Measurements from ENCODE around the gene CDH13. TPM values are rescaled to one million over a fixed set of nuclear protein-coding genes. Genes with fewer than 3 reads are reported as not detected.

Gene CDH13
- total and polyA plus RNA-seq, 2 of the 8 experiments (the other 6 are each of a cell fraction or from before 2014, with no cell fraction given), result 2.3 to 2.4 TPM

- Histone ChIP-seq H2AFZ (ENCODE audit: low read length) (no peak overlapping the region), H3K9me3 (ENCODE audit: insufficient read depth in 2 of 2, low read depth in 1 of 2, low read length in 1 of 2) (no peaks in the 10 kb centered on the region), H3K4ac (replicated peaks; ENCODE audit: insufficient read length, low read depth, low read length) (no peak overlapping the region), H2BK5ac (ENCODE audit: low read depth, low read length) (no peak overlapping the region), H3K56ac (replicated peaks; ENCODE audit: insufficient read length, low read depth, low read length) (no peak overlapping the region), H2BK12ac (ENCODE audit: low read depth, low read length) (no peak overlapping the region), H2BK20ac (ENCODE audit: low read length) (no peak overlapping the region), H3K23ac (ENCODE audit: insufficient read length) (no peak overlapping the region), H4K8ac (ENCODE audit: extremely low read depth, insufficient read depth, low read length) (no peak overlapping the region), H3K4me1 (replicated peaks in 1 of 4; ENCODE audit: control insufficient read depth in 3 of 4, insufficient read depth in 4 of 4, low read length in 3 of 4) (peaks cover 0 to 2% (median 0%) of the 10 kb centered on the region in 4 experiments; a peak in 1 of 7 replicates), H2AK5ac (ENCODE audit: low read depth, low read length) (no peak overlapping the region), H3K4me3 (ENCODE audit: extremely low read depth in 1 of 4, insufficient read depth in 2 of 4, low read depth in 3 of 4, low read length in 4 of 4) (no peak overlapping the region), H3K27me3 (replicated peaks in 1 of 4; ENCODE audit: control insufficient read depth in 3 of 4, extremely low read depth in 1 of 4, insufficient read depth in 3 of 4, low read length in 3 of 4) (no peaks in the 10 kb centered on the region), H3K4me2 (ENCODE audit: insufficient read depth in 1 of 2, low read depth in 2 of 2, low read length in 2 of 2) (no peak overlapping the region), H4K5ac (ENCODE audit: insufficient read length, low read depth, low read length) (no peak overlapping the region), H3K18ac (ENCODE audit: extremely low read depth, low read length) (no peak overlapping the region), H3K79me1 (ENCODE audit: low read depth, low read length) (no peaks in the 10 kb centered on the region), H3K9ac (replicated peaks in 1 of 4; ENCODE audit: extremely low read depth in 1 of 4, low read depth in 3 of 4, low read length in 3 of 4) (no peak overlapping the region), H3K27ac (ENCODE audit: low read depth, low read length) (no peak overlapping the region), H3K79me2 (ENCODE audit: control insufficient read depth in 1 of 2, insufficient read depth in 2 of 2, low read length in 2 of 2) (no peaks in the 10 kb centered on the region), H2BK15ac (ENCODE audit: low read length) (no peak overlapping the region), H2BK120ac (replicated peaks; ENCODE audit: low read depth, low read length) (no peak overlapping the region), H3K23me2 (ENCODE audit: low read depth, low read length) (no peaks in the 10 kb centered on the region), H3K14ac (ENCODE audit: insufficient read length) (no peak overlapping the region), H3K36me3 (ENCODE audit: control insufficient read depth in 2 of 4, insufficient read depth in 4 of 4, low read length in 3 of 4) (no peaks in the 10 kb centered on the region), H4K91ac (replicated peaks; ENCODE audit: insufficient read length, low read length) (no peak overlapping the region), H4K20me1 (replicated peaks in 1 of 2; ENCODE audit: control insufficient read depth in 1 of 2, insufficient read depth in 2 of 2, low read length in 2 of 2) (no peaks in the 10 kb centered on the region)
- 71% methylated on average over 3 of the region's 3 CpGs; no CpG with 5 or more reads in 1 of the 2 experiments for WGBS, 2 experiments (ENCODE audit: extremely low coverage in 1 of 2, insufficient coverage in 1 of 2, insufficient read length in 1 of 2, insufficient replicate concordance in 2 of 2, low coverage in 1 of 2, low lambda C conversion rate in 2 of 2, missing lambda C conversion rate in 1 of 2)
- FAIRE-seq, result no peak
- ChIA-PET CTCF (ENCODE audit: partially characterized antibody) (interaction anchor here (1.2 kb wide), 1 partner anchor 68 kb away, joined by 3 read pairs; no protein-coding TSS in a partner anchor), POLR2A (ENCODE audit: partially characterized antibody) (no interaction called here)
- no peak for DNase-seq (ENCODE audit: low read depth in 1 of 2, low spot score in 2 of 2)
- TF ChIP-seq JUND (IDR thresholded peaks at IDR 0.05; ENCODE audit: low read length) (no peak), ZNF274 (IDR thresholded peaks at IDR 0.05; ENCODE audit: borderline replicate concordance, extremely low read depth, low read length) (no peak), RFX5 (IDR thresholded peaks at IDR 0.05; ENCODE audit: borderline replicate concordance, low read depth, low read length) (no peak), EGR1 (IDR thresholded peaks at IDR 0.05; ENCODE audit: borderline replicate concordance, low read depth, low read length) (no peak), ASH2L (IDR thresholded peaks at IDR 0.05; ENCODE audit: low read length) (no peak), MAFK (IDR thresholded peaks at IDR 0.05; ENCODE audit: low read depth, low read length) (no peak)
Observed at GRCh38 chr16:82675300-82675699, 48.5 kb downstream of the CDH13 start.
